ENCODE data around the gene ASB15.
"Not testable (repeated sequence)": the region's sequence is repeated elsewhere in the genome, so short reads cannot be mapped to it uniquely, and the experiment has no call there.

The ASB15 gene

DNA sequence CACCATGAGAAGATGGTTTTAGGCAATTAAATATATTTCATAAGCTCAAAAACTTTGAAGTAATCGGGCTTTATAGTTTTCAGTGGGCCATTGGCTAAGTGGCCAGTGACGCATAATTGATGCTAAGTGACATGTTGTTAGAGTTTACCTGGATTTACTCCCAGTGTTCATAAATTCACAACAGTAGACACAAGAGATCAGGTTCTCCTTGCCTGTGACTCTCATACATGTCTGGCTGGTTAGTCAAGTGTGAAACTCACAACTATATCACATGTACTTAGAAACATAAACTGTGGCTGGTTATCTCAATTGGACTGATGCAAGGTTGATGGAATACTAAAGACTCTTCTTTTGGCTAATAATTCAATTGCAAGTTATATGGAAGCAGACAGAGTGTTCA lies 26.2 kb downstream of the ASB15 start:
- H3K79me2 ChIP-seq: no peaks in the 10 kb centered on the region
- TF ChIP-seq, protein P1, sequence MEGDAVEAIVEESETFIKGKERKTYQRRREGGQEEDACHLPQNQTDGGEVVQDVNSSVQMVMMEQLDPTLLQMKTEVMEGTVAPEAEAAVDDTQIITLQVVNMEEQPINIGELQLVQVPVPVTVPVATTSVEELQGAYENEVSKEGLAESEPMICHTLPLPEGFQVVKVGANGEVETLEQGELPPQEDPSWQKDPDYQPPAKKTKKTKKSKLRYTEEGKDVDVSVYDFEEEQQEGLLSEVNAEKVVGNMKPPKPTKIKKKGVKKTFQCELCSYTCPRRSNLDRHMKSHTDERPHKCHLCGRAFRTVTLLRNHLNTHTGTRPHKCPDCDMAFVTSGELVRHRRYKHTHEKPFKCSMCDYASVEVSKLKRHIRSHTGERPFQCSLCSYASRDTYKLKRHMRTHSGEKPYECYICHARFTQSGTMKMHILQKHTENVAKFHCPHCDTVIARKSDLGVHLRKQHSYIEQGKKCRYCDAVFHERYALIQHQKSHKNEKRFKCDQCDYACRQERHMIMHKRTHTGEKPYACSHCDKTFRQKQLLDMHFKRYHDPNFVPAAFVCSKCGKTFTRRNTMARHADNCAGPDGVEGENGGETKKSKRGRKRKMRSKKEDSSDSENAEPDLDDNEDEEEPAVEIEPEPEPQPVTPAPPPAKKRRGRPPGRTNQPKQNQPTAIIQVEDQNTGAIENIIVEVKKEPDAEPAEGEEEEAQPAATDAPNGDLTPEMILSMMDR (IDR thresholded peaks at IDR 0.05): no peak
- no peaks in the 10 kb centered on the region for H3K36me3 ChIP-seq (ENCODE audit: control insufficient read depth, insufficient read depth, low read length)
- H3K27ac ChIP-seq: no peak overlapping the region
- no peak overlapping the region for H3K4me2 ChIP-seq (ENCODE audit: low read length)
- no peak overlapping the region for H3K4me3 ChIP-seq (ENCODE audit: low read depth, low read length)
- no peaks in the 10 kb centered on the region for H3K27me3 ChIP-seq (ENCODE audit: control insufficient read depth, insufficient read depth, low read length)
- no peak overlapping the region for H3K9ac ChIP-seq
- H3K4me1 ChIP-seq: no peaks in the 10 kb centered on the region
- no peaks in the 10 kb centered on the region for H3K9me3 ChIP-seq (ENCODE audit: control insufficient read depth, low read length)
- H2AFZ ChIP-seq: no peak overlapping the region

DNA sequence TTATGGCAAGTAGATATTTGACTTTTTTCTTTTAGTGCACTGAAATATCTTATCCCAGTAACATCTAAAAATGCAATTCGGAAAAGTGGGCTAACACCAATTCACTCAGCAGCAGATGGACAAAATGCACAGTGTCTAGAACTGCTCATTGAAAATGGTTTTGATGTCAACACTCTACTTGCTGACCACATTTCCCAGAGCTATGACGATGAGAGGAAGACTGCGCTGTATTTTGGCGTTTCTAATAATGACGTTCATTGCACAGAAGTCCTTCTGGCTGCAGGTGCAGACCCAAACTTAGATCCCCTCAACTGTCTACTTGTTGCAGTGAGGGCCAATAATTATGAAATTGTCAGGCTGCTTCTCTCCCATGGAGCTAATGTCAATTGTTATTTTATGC lies 27.2 kb downstream of the ASB15 start:
- Histone ChIP-seq H3K27me3 (ENCODE audit: control insufficient read depth, insufficient read depth, low read length) (no peaks in the 10 kb centered on the region), H3K27ac (no peak overlapping the region), H3K4me1 (no peaks in the 10 kb centered on the region), H3K4me3 (ENCODE audit: low read depth, low read length) (no peak overlapping the region), H3K36me3 (ENCODE audit: control insufficient read depth, insufficient read depth, low read length) (no peaks in the 10 kb centered on the region), H3K79me2 (no peaks in the 10 kb centered on the region), H3K9me3 (ENCODE audit: control insufficient read depth, low read length) (no peaks in the 10 kb centered on the region), H2AFZ (no peak overlapping the region), H3K9ac (no peak overlapping the region), H3K4me2 (ENCODE audit: low read length) (no peak overlapping the region)
- TF ChIP-seq, protein P1 (IDR thresholded peaks at IDR 0.05): no peak

DNA sequence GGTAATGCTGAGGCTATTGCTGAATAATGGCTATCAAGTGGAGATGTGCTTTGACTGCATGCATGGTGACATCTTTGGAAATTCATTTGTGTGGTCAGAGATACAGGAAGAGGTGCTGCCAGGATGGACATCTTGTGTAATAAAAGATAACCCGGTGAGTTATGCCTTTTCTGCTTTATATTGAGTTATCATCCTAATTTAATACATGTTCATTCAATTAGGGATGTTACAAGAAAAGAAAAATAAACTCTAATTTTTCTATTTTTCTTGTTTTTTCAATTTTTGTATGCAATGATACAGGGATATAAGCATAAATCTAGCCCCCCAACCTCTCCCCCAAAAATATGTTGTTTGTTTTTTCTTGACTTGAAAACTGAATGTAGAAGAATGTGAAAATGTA lies 27.7 kb downstream of the ASB15 start:
- H3K79me2 ChIP-seq: no peaks in the 10 kb centered on the region
- no peaks in the 10 kb centered on the region for H3K36me3 ChIP-seq (ENCODE audit: control insufficient read depth, insufficient read depth, low read length)
- H3K4me1 ChIP-seq: no peaks in the 10 kb centered on the region
- H3K9me3 ChIP-seq (ENCODE audit: control insufficient read depth, low read length): no peaks in the 10 kb centered on the region
- H3K27ac ChIP-seq: no peak overlapping the region
- TF ChIP-seq, protein P1 (IDR thresholded peaks at IDR 0.05): no peak
- no peaks in the 10 kb centered on the region for H3K27me3 ChIP-seq (ENCODE audit: control insufficient read depth, insufficient read depth, low read length)
- no peak overlapping the region for H2AFZ ChIP-seq
- no peak overlapping the region for H3K9ac ChIP-seq
- H3K4me3 ChIP-seq (ENCODE audit: low read depth, low read length): no peak overlapping the region
- H3K4me2 ChIP-seq (ENCODE audit: low read length): no peak overlapping the region

DNA sequence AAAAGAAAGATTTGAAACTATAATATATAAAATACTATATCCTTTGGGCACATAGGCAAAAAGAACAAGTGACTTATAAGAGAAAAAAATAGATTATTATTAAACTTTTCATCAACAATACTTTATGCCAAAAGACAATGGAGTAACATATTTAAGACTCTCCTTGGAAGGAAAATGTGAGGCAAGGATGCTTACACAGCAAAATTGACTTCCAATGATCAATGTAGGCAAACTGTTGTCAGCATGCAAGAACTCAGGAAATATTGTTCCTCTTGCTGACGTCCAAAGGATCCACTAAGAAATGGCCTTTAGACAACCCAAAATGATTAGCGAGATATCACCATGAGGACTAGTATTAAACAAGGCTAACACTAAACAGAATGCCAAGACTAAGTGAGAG lies 31.2 kb downstream of the ASB15 start:
- no peaks in the 10 kb centered on the region for H3K9me3 ChIP-seq (ENCODE audit: control insufficient read depth, low read length)
- no peak overlapping the region for H3K4me2 ChIP-seq (ENCODE audit: low read length)
- H2AFZ ChIP-seq: no peak overlapping the region
- H3K79me2 ChIP-seq: no peaks in the 10 kb centered on the region
- TF ChIP-seq, protein P1 (IDR thresholded peaks at IDR 0.05): no peak
- H3K9ac ChIP-seq: no peak overlapping the region
- H3K36me3 ChIP-seq (ENCODE audit: control insufficient read depth, insufficient read depth, low read length): no peaks in the 10 kb centered on the region
- H3K27ac ChIP-seq: no peak overlapping the region
- H3K27me3 ChIP-seq (ENCODE audit: control insufficient read depth, insufficient read depth, low read length): no peaks in the 10 kb centered on the region
- H3K4me1 ChIP-seq: peaks cover 6% of the 10 kb centered on the region
- H3K4me3 ChIP-seq (ENCODE audit: low read depth, low read length): no peak overlapping the region

DNA sequence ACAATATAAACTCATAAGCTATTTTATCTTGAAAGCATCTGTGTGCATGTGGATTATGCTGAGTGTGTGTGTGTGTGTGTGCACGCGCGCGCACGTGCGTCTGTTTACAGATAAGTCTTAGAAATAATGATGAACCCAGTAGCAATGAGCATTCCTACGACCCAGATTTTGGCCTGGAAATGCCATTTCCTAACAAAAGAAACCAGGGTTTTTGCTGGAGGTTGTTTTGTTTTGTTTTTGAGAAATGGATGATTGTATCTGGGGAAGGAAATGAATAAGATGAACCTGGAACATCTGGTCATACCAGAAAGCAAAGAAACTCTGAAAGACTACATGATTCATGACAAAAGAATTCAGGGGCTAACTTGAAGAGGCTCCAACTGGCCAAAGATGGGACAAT lies 31.9 kb downstream of the ASB15 start:
- TF ChIP-seq, protein P1 (IDR thresholded peaks at IDR 0.05): no peak
- H2AFZ ChIP-seq: no peak overlapping the region
- no peaks in the 10 kb centered on the region for H3K9me3 ChIP-seq (ENCODE audit: control insufficient read depth, low read length)
- no peak overlapping the region for H3K4me2 ChIP-seq (ENCODE audit: low read length)
- H3K9ac ChIP-seq: no peak overlapping the region
- H3K4me3 ChIP-seq (ENCODE audit: low read depth, low read length): no peak overlapping the region
- H3K36me3 ChIP-seq (ENCODE audit: control insufficient read depth, insufficient read depth, low read length): no peaks in the 10 kb centered on the region
- no peaks in the 10 kb centered on the region for H3K79me2 ChIP-seq
- no peak overlapping the region for H3K27ac ChIP-seq
- peaks cover 6% of the 10 kb centered on the region for H3K4me1 ChIP-seq
- no peaks in the 10 kb centered on the region for H3K27me3 ChIP-seq (ENCODE audit: control insufficient read depth, insufficient read depth, low read length)

DNA sequence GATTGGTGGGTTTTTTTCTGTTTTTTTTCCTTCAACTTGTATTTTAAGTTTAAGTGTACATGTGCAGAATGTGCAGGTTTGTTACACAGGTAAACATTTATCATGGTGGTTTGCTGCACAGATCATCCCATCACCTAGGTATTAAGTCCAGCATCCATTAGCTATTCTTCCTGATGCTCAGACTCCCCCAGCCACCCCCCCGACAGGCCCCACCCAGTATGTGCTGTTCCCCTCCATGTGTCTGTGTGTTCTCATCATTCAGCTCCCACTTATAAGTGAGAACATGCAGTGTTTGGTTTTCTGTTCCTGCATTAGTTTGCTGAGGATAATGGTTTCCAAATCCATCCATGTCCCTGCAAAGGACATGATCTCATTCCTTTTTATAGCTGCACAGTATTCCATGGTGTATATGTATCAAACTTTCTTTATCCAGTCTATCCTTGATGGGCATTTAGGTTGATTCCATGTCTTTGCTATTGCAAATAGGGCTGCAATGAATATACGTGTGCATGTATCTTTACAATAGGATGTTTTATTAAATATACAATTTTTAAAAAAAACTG lies 32.5 kb downstream of the ASB15 start:
- not testable (repeated sequence) for H3K27me3 ChIP-seq (ENCODE audit: control insufficient read depth, insufficient read depth, low read length); H2AFZ ChIP-seq; H3K36me3 ChIP-seq (ENCODE audit: control insufficient read depth, insufficient read depth, low read length); H3K4me1 ChIP-seq; H3K4me3 ChIP-seq (ENCODE audit: low read depth, low read length); H3K79me2 ChIP-seq; H3K27ac ChIP-seq; H3K9me3 ChIP-seq (ENCODE audit: control insufficient read depth, low read length); H3K9ac ChIP-seq; H3K4me2 ChIP-seq (ENCODE audit: low read length)
